PC-9 (cell line): ENCODE data around the gene MMP17. TPM values are rescaled to one million over a fixed set of nuclear protein-coding genes. Genes with fewer than 3 reads are reported as not detected.
A peak's percentile ranks its signal among the peaks of the same experiment; 100 is the strongest.

Source experiments
- BruUV-seq: library from RNA; stranded (reverse); fragments of 400-500 nt; replicated peaks from 2 replicates; lab custom pipeline; 2021; lab: Mats Ljungman, UMichigan
- CTCF ChIA-PET: fragments of 300-600 bp; sonication (Branson Sonifier 250); formaldehyde crosslinking; loops from one replicate; lab custom pipeline; 2022; ENCODE audit warnings: antibody characterized with exemption; lab: Charles Lee
- POLR2A ChIA-PET: fragments of 300-600 bp; sonication (Branson Sonifier 250); formaldehyde crosslinking; loops from one replicate; lab custom pipeline; 2022; ENCODE audit warnings: antibody characterized with exemption; ENCODE audit not compliant: unreplicated experiment; lab: Charles Lee
- DNase-seq, 2 experiments: peaks; one replicate each; pipeline versions ENCODE4 v3.0.0 to v3.0.0-alpha.2; 2015 to 2022; ENCODE audit warnings: mixed read lengths in 1 of 2
- H2AFZ ChIP-seq: fragments of 200-600 bp; sonication (generic); 2 replicates; pipeline ENCODE4 v1.8.1; 2017; ENCODE audit warnings: antibody characterized with exemption
- H3F3A ChIP-seq: fragments of 200-600 bp; sonication (generic); 2 replicates; pipeline ENCODE4 v1.8.1; 2017; ENCODE audit warnings: antibody characterized with exemption, mild to moderate bottlenecking, low read depth; ENCODE audit not compliant: insufficient read depth
- H3K27ac ChIP-seq: fragments of 200-600 bp; sonication (generic); 2 replicates; pipeline ENCODE4 v1.6.1; 2016; ENCODE audit warnings: mixed run types
- H3K27me3 ChIP-seq: fragments of 200-600 bp; sonication (generic); 2 replicates; pipeline ENCODE4 v1.6.1; 2016; ENCODE audit warnings: low read depth, mixed run types; ENCODE audit not compliant: insufficient read depth
- H3K36me3 ChIP-seq: fragments of 200-600 bp; sonication (generic); 2 replicates; pipeline ENCODE4 v1.6.1; 2016; ENCODE audit warnings: low read depth, mixed run types
- H3K4me1 ChIP-seq: fragments of 200-600 bp; sonication (generic); replicated peaks from 2 replicates; pipeline ENCODE4 v1.6.1; 2016; ENCODE audit warnings: mixed run types; ENCODE audit not compliant: insufficient read depth
- H3K4me2 ChIP-seq: fragments of 200-600 bp; sonication (generic); 2 replicates; pipeline ENCODE4 v1.6.1; 2017; ENCODE audit warnings: mixed run types
- H3K4me3 ChIP-seq: fragments of 200-600 bp; sonication (generic); 2 replicates; pipeline ENCODE4 v1.6.1; 2016; ENCODE audit warnings: mixed run types
- H3K79me2 ChIP-seq: fragments of 200-600 bp; sonication (generic); 2 replicates; pipeline ENCODE4 v1.6.1; 2017; ENCODE audit warnings: low read depth, mixed run types
- H3K9me2 ChIP-seq: fragments of 200-600 bp; sonication (generic); 2 replicates; pipeline ENCODE4 v1.8.1; 2017; ENCODE audit warnings: mild to moderate bottlenecking; ENCODE audit not compliant: insufficient read depth
- H3K9me3 ChIP-seq: fragments of 200-600 bp; sonication (generic); 2 replicates; pipeline ENCODE4 v1.8.1; 2016; ENCODE audit warnings: low read depth; ENCODE audit not compliant: insufficient read depth
- H4K20me1 ChIP-seq: fragments of 200-600 bp; sonication (generic); 2 replicates; pipeline ENCODE4 v1.8.1; 2017; ENCODE audit not compliant: insufficient read depth
- CTCF ChIP-seq: fragments of 200-600 bp; sonication (generic); conservative IDR thresholded peaks from 2 replicates; pipeline ENCODE4 v1.6.1; 2017; ENCODE audit warnings: mixed run types, antibody characterized with exemption, mild to moderate bottlenecking, moderate library complexity
- EZH2 ChIP-seq: fragments of 200-600 bp; sonication (generic); IDR thresholded peaks from 2 replicates; pipeline ENCODE4 v1.8.0; 2017; ENCODE audit warnings: antibody characterized with exemption, low read depth
- intact Hi-C: fragments of 100-400 bp; cut with micrococcal nuclease; formaldehyde crosslinking; loops from one replicate; pipeline ENCODE4 v1.10.0; 2022; ENCODE audit not compliant: unreplicated experiment
- total RNA-seq: library from RNA; stranded (reverse); gene quantifications from 2 replicates; pipeline ENCODE4 v1.2.3, GENCODE V29; 2021

MMP17 gene
- total RNA-seq, 1 experiment from 2014 or later: 3.3 TPM

- CTCF ChIA-PET: no interaction called here
- Histone ChIP-seq H2AFZ (no peak overlapping the region), H4K20me1 (no peaks in the 10 kb centered on the region), H3K36me3 (no peaks in the 10 kb centered on the region), H3K4me1 (peaks cover 7% of the 10 kb centered on the region; the same call in 1 of the 2 replicates), H3K9me2 (no peaks in the 10 kb centered on the region), H3K4me2 (no peak overlapping the region), H3F3A (peaks cover 26% of the 10 kb centered on the region; the same call in 1 of the 2 replicates), H3K79me2 (no peaks in the 10 kb centered on the region), H3K4me3 (no peak overlapping the region), H3K27ac (no peak overlapping the region), H3K27me3 (peaks cover 18% of the 10 kb centered on the region), H3K9me3 (no peaks in the 10 kb centered on the region)
- intact Hi-C loops: loop anchor here (10.0 kb wide), 1 partner anchor 221 kb away; no protein-coding TSS in a partner anchor
- TF ChIP-seq EZH2 (no peak), CTCF (no peak)
- POLR2A ChIA-PET: no interaction called here
- no TSS peak for BruUV-seq
- no peak for DNase-seq
These were observed 2.9 kb upstream of the MMP17 start for GRCh38 chr12:131825146-131825892.

GRCh38 chr12:131826097-131826928, 1.9 kb upstream of the MMP17 start:
- H3K79me2 ChIP-seq: no peaks in the 10 kb centered on the region
- no peak overlapping the region for H2AFZ ChIP-seq
- POLR2A ChIA-PET: no interaction called here
- H3K27me3 ChIP-seq: peaks cover 18% of the 10 kb centered on the region
- no peaks in the 10 kb centered on the region for H4K20me1 ChIP-seq
- peaks cover 33% of the 10 kb centered on the region; the same call in 1 of the 2 replicates for H3F3A ChIP-seq
- H3K4me1 ChIP-seq: peaks cover 7% of the 10 kb centered on the region; the same call in 1 of the 2 replicates
- no peak for TF ChIP-seq EZH2
- no peak for TF ChIP-seq CTCF
- no peak overlapping the region for H3K4me2 ChIP-seq
- no peaks in the 10 kb centered on the region for H3K36me3 ChIP-seq
- H3K9me2 ChIP-seq: no peaks in the 10 kb centered on the region
- intact Hi-C loops: loop anchor here (10.0 kb wide), 1 partner anchor 222 kb away; no protein-coding TSS in a partner anchor
- H3K9me3 ChIP-seq: no peaks in the 10 kb centered on the region
- BruUV-seq: no TSS peak
- no peak overlapping the region for H3K27ac ChIP-seq
- CTCF ChIA-PET: no interaction called here
- DNase-seq: no peak
- no peak overlapping the region for H3K4me3 ChIP-seq

GRCh38 chr12:131828671-131829355, 620 bp downstream of the MMP17 start:
- CTCF ChIA-PET: interaction anchor here (0.6 to 0.9 kb wide), 2 partner anchors 74 to 334 kb away, joined by 3 to 13 read pairs; no protein-coding TSS in a partner anchor
- no peaks in the 10 kb centered on the region for H3K9me2 ChIP-seq
- H2AFZ ChIP-seq: peak overlapping the region; percentile 46; the same call in 1 of the 2 replicates
- BruUV-seq: no TSS peak
- POLR2A ChIA-PET: interaction anchor here (0.6 kb wide), 1 partner anchor 33 kb away, joined by 8 read pairs; no protein-coding TSS in a partner anchor
- peak overlapping the region; percentile 37; the same call in 1 of the 2 replicates for H3K4me3 ChIP-seq
- H4K20me1 ChIP-seq: no peaks in the 10 kb centered on the region
- H3K9me3 ChIP-seq: no peaks in the 10 kb centered on the region
- no peaks in the 10 kb centered on the region for H3K79me2 ChIP-seq
- H3F3A ChIP-seq: peaks cover 43% of the 10 kb centered on the region
- H3K4me1 ChIP-seq: peaks cover 15% of the 10 kb centered on the region
- intact Hi-C loops: loop anchor here (10.0 kb wide), 1 partner anchor 224 kb away; no protein-coding TSS in a partner anchor
- TF ChIP-seq EZH2 (no peak), CTCF (no peak)
- no peaks in the 10 kb centered on the region for H3K36me3 ChIP-seq
- peak overlapping the region; percentile 87 for H3K4me2 ChIP-seq
- H3K27me3 ChIP-seq: peaks cover 18% of the 10 kb centered on the region
- H3K27ac ChIP-seq: no peak overlapping the region
- DNase-seq: peak in 1 of 2 experiments; percentile 51
